ENCODE data around the gene SLC5A9. TPM values are rescaled to one million over a fixed set of nuclear protein-coding genes. Genes with fewer than 3 reads are reported as not detected.

The SLC5A9 gene
- total and polyA plus RNA-seq, 2 of the 4 experiments (the other 2 are of a cell fraction) = not detected

DNA sequence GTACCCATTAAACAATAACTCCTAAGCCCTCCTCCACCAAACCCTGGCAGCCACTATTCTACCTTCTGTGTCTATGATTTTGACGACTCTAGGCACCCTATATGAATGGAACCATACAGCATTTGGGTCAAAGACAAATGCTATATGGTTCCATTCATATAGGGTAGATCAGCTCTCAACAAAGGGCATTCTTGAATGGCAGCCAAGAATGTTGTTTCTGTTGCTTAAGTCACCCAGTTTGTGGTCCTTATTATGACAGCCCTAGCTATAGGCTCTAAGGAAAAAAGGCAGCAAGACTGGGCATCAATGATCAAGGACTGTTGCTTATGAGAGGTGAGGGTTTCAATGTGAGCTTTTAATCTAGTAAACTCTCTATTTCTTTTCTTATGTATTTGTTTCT lies 4.7 kb upstream of the SLC5A9 start:
- ChIA-PET POLR2A (ENCODE audit: unreplicated experiment) (no interaction called here), CTCF (no interaction called here)
- Histone ChIP-seq H3K9ac (ENCODE audit: low read depth, low read length) (no peak overlapping the region), H3K9me1 (ENCODE audit: insufficient read depth, low read length) (no peaks in the 10 kb centered on the region), H3K4me3 (ENCODE audit: insufficient read depth, low read depth, low read length) (no peak overlapping the region), H3K79me1 (ENCODE audit: low read depth in 1 of 2, low read length in 2 of 2) (no peaks in the 10 kb centered on the region), H2BK5ac (ENCODE audit: low read depth, low read length, poor library complexity, severe bottlenecking) (no peak overlapping the region), H4K8ac (ENCODE audit: low read depth in 2 of 2, low read length in 2 of 2) (no peak overlapping the region), H2BK20ac (ENCODE audit: low read depth, low read length) (no peak overlapping the region), H3K14ac (replicated peaks; ENCODE audit: low read depth, low read length) (no peak overlapping the region), H3K56ac (ENCODE audit: extremely low read depth, insufficient read depth, low read length) (no peak overlapping the region), H2AK5ac (ENCODE audit: low read depth, low read length) (no peak overlapping the region), H3K18ac (ENCODE audit: low read depth, low read length) (no peak overlapping the region), H4K91ac (ENCODE audit: insufficient read depth, low read depth, low read length) (no peak overlapping the region), H3K4me1 (ENCODE audit: control insufficient read depth, insufficient read depth, low read length) (no peaks in the 10 kb centered on the region), H3K27ac (ENCODE audit: insufficient read depth, low read length) (no peak overlapping the region), H2BK120ac (ENCODE audit: low read depth, low read length) (no peak overlapping the region), H4K5ac (ENCODE audit: low read depth, low read length) (no peak overlapping the region), H2BK15ac (ENCODE audit: low read depth, low read length) (no peak overlapping the region), H3K4me2 (ENCODE audit: low read depth, low read length) (no peak overlapping the region), H3K36me3 (ENCODE audit: control insufficient read depth, insufficient read depth, low read length) (no peaks in the 10 kb centered on the region), H2AFZ (replicated peaks; ENCODE audit: low read length, poor library complexity) (no peak overlapping the region), H4K20me1 (ENCODE audit: insufficient read depth, low read length) (no peaks in the 10 kb centered on the region), H3K27me3 (ENCODE audit: control insufficient read depth, insufficient read depth, low read length) (no peaks in the 10 kb centered on the region), H3K9me3 (ENCODE audit: control insufficient read depth, insufficient read depth, low read length) (no peaks in the 10 kb centered on the region), H2AK9ac (replicated peaks; ENCODE audit: low read depth, low read length, poor library complexity) (no peak overlapping the region), H3K23ac (ENCODE audit: low read depth, low read length) (no peak overlapping the region), H3K4ac (ENCODE audit: low read depth, low read length) (no peak overlapping the region)
- in situ Hi-C loops (cut with MboI; ENCODE audit: low sequenced_read_pairs) (no loop called here), dilution Hi-C loops (cut with HindIII; ENCODE audit: low sequenced_read_pairs, unreplicated experiment) (no loop called here), intact Hi-C loops (cut with micrococcal nuclease) (loop anchor here (10.0 kb wide), 1 partner anchor 563 kb away; no protein-coding TSS in a partner anchor)
- WGBS, 2 experiments (ENCODE audit: extremely low coverage in 2 of 2, insufficient read length in 1 of 2) = 33% methylated on average over 1 of the region's 1 CpG; no CpG with 5 or more reads in 1 of the 2 experiments
- TF ChIP-seq RCOR1 (IDR thresholded peaks at IDR 0.05; ENCODE audit: insufficient replicate concordance, low read length) = no peak
- TF ChIP-seq CHD1 (IDR thresholded peaks at IDR 0.05; ENCODE audit: low read depth, low read length) = no peak
- no peak for TF ChIP-seq RFX5 (IDR thresholded peaks at IDR 0.05; ENCODE audit: low read depth, low read length)
- TF ChIP-seq BHLHE40 (IDR thresholded peaks at IDR 0.05; ENCODE audit: low read depth, low read length) = no peak
- no peak for TF ChIP-seq NFE2L2 (IDR thresholded peaks at IDR 0.05; ENCODE audit: low read depth, low read length)
- no peak for TF ChIP-seq USF2 (IDR thresholded peaks at IDR 0.05; ENCODE audit: low read depth, low read length)
- TF ChIP-seq RAD21 (IDR thresholded peaks at IDR 0.05; ENCODE audit: low read length) = no peak
- TF ChIP-seq SMC3 (IDR thresholded peaks at IDR 0.05; ENCODE audit: low read depth, low read length) = no peak
- no peak for TF ChIP-seq ELK1 (IDR thresholded peaks at IDR 0.05; ENCODE audit: borderline replicate concordance, low read depth, low read length)
- TF ChIP-seq MAFK (IDR thresholded peaks at IDR 0.05; ENCODE audit: low read depth, low read length) = no peak
- no peak for ATAC-seq (ENCODE audit: low read depth)
- no TSS peak for BruUV-seq (replicated peaks)
- no peak for DNase-seq
